SJCRH30 (cell line): ENCODE results near the gene ZBTB46. TPM values are rescaled to one million over a fixed set of nuclear protein-coding genes. Genes with fewer than 3 reads are reported as not detected.

ENCODE experiments used
- DNase-seq, 2 experiments: peaks; one replicate each; pipeline ENCODE4 v3.0.0-alpha.2; 2015 to 2020
- H3K27ac ChIP-seq: fragments of 250-450 bp; sonication (Bioruptor Pico); 2 replicates; pipeline ENCODE4 v1.5.1; 2020; ENCODE audit warnings: mild to moderate bottlenecking, moderate library complexity
- H3K27me3 ChIP-seq: fragments of 250-450 bp; sonication (Bioruptor Pico); 2 replicates; pipeline ENCODE4 v1.5.1; 2020; ENCODE audit warnings: mild to moderate bottlenecking, moderate library complexity
- H3K36me3 ChIP-seq: fragments of 250-450 bp; sonication (Bioruptor Pico); 2 replicates; pipeline ENCODE4 v1.5.1; 2020; ENCODE audit warnings: mild to moderate bottlenecking, moderate library complexity
- H3K4me1 ChIP-seq: fragments of 250-450 bp; sonication (Bioruptor Pico); 2 replicates; pipeline ENCODE4 v1.5.1; 2020; ENCODE audit warnings: mild to moderate bottlenecking, moderate library complexity
- H3K4me3 ChIP-seq: fragments of 250-450 bp; sonication (Bioruptor Pico); 2 replicates; pipeline ENCODE4 v1.5.1; 2020; ENCODE audit warnings: mild to moderate bottlenecking, moderate library complexity
- H3K9me3 ChIP-seq: fragments of 250-450 bp; sonication (Bioruptor Pico); replicated peaks from 2 replicates; pipeline ENCODE4 v1.5.1; 2020; ENCODE audit warnings: mild to moderate bottlenecking, moderate library complexity
- total RNA-seq: library from RNA; depleted of rRNA; stranded (reverse); fragments of >200 nt; shearing (Covaris generic); gene quantifications from 2 replicates; pipeline ENCODE4 v1.2.3, GENCODE V29; 2014

The ZBTB46 gene
- total RNA-seq, 1 experiment from 2014 or later: 4.0 TPM

- H3K9me3 ChIP-seq: no peaks in the 10 kb centered on the region
- peaks cover 34% of the 10 kb centered on the region for H3K4me1 ChIP-seq
- no peak overlapping the region for H3K4me3 ChIP-seq
- no peaks in the 10 kb centered on the region for H3K27me3 ChIP-seq
- DNase-seq: no peak
- no peaks in the 10 kb centered on the region for H3K36me3 ChIP-seq
- no peak overlapping the region for H3K27ac ChIP-seq
Measured at GRCh38 chr20:63850689-63851547, 19.9 kb upstream of the ZBTB46 start.

GRCh38 chr20:63848003-63848911 lies 17.2 kb upstream of the ZBTB46 start:
- Histone ChIP-seq H3K4me3 (no peak overlapping the region), H3K27ac (peak overlapping the region; percentile 11; the same call in 1 of the 2 replicates), H3K4me1 (peaks cover 22% of the 10 kb centered on the region), H3K9me3 (no peaks in the 10 kb centered on the region), H3K27me3 (no peaks in the 10 kb centered on the region), H3K36me3 (no peaks in the 10 kb centered on the region)
- DNase-seq: no peak

DNA sequence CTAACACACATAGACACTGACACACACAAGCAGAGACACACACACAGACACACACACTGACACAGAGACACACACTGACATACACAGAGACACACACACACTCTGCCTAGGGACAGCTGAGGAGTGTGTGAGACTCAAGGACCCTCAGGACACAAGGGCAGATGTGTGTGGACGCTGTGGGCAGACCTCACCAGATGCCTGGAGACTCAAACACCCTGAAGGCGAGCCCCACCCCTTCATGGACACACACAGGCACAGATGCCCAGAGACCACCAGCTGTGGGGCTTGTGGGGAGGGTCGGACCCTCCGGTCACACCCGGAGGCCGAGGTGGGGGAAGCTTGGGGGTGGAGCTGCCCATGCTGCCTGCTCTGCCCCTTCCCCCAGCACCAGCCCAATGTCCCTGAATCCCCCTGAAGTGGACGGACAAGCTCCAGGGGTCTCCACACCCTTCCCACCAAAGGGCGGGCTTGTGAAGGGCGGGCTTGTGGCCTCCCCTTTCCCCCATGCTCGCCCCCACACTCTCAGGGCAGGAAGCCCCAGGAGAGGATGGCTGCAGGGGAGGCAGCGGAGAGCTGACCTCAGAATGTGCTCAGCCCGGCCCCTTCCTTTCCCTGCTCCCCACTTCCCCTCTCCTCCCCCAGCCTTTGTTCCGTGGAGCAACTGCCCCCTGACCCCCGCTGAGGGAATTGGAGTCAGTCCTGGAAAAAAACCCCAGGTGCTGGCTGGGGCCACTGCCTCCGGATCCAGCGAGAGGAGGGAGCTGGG lies 16.4 kb upstream of the ZBTB46 start:
- DNase-seq: peak; percentile 70 to 73

GRCh38 chr20:63846888-63847236 lies 15.8 kb upstream of the ZBTB46 start:
- H3K27me3 ChIP-seq: no peaks in the 10 kb centered on the region
- H3K36me3 ChIP-seq: no peaks in the 10 kb centered on the region
- no peaks in the 10 kb centered on the region for H3K9me3 ChIP-seq
- H3K4me1 ChIP-seq: peaks cover 22% of the 10 kb centered on the region
- no peak overlapping the region for H3K4me3 ChIP-seq
- peak overlapping the region; percentile 11; the same call in 1 of the 2 replicates for H3K27ac ChIP-seq
- DNase-seq: no peak

More for the DNA sequence above, 16.4 kb upstream of the ZBTB46 start:
- peak overlapping the region; percentile 11; the same call in 1 of the 2 replicates for H3K27ac ChIP-seq
- peak overlapping the region; percentile 3; the same call in 1 of the 2 replicates for H3K4me3 ChIP-seq
- no peaks in the 10 kb centered on the region for H3K9me3 ChIP-seq
- no peaks in the 10 kb centered on the region for H3K27me3 ChIP-seq
- H3K36me3 ChIP-seq: no peaks in the 10 kb centered on the region
- H3K4me1 ChIP-seq: peaks cover 22% of the 10 kb centered on the region

DNA sequence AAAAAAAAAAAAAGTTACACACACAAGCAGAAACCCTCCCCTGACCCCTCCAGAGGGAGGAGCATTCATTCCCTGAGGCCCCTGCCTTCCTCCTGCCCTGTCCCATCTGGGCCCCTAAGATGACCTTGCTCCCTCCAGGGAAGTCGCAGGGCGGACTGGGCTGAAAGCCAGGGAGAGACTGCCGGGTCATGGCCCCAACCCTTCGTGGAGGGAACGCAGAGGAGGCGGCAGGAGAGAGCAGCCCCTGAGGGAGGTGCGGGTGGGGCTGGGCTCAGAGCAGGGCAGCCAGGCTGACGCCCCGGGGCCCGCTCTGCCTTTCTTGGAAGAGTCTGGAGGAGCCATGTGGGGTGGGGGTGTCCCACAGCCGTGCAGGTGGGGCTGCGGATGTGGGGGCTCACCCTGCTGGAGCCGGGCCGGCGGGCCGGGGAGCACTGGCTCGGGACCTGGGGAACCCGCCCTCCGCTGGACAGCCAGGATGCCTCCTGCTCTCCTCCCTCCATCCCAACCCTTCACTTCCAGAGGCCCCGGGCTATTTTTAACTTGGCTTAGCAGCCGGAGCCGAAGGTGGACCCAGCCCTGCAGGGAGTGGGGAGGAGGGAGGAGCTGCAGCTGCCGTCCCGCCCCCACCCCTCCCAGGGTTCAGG lies 15.2 kb upstream of the ZBTB46 start:
- Histone ChIP-seq H3K27ac (peak overlapping the region; percentile 57; the same call in 1 of the 2 replicates), H3K36me3 (no peaks in the 10 kb centered on the region)
- peak; percentile 92 to 93 for DNase-seq

DNA sequence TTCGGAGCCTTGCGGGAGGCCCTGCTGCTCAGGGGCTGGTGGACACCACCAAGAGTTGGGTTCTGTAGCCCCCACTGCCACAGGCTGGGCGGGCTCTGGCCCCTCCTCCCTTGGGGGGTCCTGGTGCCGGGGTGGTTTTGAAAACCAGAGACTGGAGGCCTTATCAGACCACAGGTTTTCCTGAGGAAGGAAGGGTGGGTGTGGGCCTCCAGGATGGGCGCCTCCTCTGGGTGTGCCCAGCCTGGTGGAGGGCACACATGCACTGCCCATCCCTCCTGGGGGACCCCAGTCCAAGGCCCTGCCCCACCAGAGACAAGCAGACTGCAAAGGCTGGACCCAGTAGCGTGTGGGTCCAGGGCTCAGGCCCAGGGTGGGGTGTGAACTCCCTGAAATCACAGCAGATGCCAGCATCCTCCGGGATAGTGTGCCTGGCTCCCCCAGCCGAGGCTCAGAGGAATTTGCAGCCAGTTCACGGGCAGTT lies 13.5 kb upstream of the ZBTB46 start:
- Histone ChIP-seq H3K27me3 (no peaks in the 10 kb centered on the region), H3K4me3 (no peak overlapping the region)

More for the DNA sequence above, 15.2 kb upstream of the ZBTB46 start:
- peak overlapping the region; percentile 49 for H3K4me3 ChIP-seq
- no peaks in the 10 kb centered on the region for H3K27me3 ChIP-seq
- H3K9me3 ChIP-seq: no peaks in the 10 kb centered on the region
- H3K4me1 ChIP-seq: peaks cover 22% of the 10 kb centered on the region

DNA sequence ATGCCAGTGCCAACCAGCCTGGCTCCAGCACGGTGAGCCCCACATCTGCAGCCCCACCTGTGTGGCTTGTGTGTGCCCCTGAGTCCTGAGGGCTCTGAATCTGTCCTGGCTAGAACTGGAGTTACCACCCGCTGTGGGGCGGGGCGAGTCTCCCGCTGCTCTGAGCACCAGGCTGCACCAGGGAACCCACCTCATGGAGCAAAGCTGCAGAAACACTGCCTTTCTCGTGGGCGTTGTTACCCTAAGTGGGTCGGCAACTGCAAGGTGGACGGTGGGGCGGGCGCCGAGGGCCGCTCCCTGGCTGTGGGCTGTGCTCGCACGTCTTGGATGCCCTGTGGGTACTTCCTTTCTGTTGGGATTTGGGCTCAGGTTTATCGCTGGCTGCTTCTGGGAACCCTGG lies 12.7 kb upstream of the ZBTB46 start:
- no peaks in the 10 kb centered on the region for H3K9me3 ChIP-seq
- peaks cover 22% of the 10 kb centered on the region for H3K4me1 ChIP-seq
- H3K27ac ChIP-seq: no peak overlapping the region
- no peak for DNase-seq
- H3K27me3 ChIP-seq: no peaks in the 10 kb centered on the region
- no peak overlapping the region for H3K4me3 ChIP-seq
- no peaks in the 10 kb centered on the region for H3K36me3 ChIP-seq

More for the DNA sequence above, 13.5 kb upstream of the ZBTB46 start:
- no peak for DNase-seq
- Histone ChIP-seq H3K9me3 (no peaks in the 10 kb centered on the region), H3K27ac (no peak overlapping the region), H3K36me3 (no peaks in the 10 kb centered on the region), H3K4me1 (peaks cover 22% of the 10 kb centered on the region)

DNA sequence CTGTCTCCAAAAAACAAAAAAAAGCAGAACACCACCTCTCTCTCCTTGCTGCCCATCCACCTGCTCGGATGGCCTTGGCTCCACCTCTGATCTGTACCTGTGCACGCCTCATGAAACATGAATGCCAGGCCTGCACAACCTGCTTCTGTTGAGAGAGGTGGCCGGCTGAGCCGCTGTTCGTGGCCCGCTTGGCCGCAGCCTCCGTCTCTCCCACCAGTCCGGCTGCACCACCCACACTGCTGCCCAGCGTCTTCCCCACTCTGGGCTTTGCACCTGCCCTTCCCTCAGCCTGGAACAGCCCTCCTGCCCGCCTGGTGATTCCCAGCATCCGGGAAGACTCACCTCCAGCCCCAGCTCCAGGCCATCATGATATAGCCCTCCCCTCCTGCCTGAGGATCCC lies 12.2 kb upstream of the ZBTB46 start:
- Histone ChIP-seq H3K9me3 (no peaks in the 10 kb centered on the region), H3K4me1 (peaks cover 21% of the 10 kb centered on the region), H3K36me3 (no peaks in the 10 kb centered on the region), H3K27ac (no peak overlapping the region), H3K4me3 (no peak overlapping the region), H3K27me3 (no peaks in the 10 kb centered on the region)
- no peak for DNase-seq

DNA sequence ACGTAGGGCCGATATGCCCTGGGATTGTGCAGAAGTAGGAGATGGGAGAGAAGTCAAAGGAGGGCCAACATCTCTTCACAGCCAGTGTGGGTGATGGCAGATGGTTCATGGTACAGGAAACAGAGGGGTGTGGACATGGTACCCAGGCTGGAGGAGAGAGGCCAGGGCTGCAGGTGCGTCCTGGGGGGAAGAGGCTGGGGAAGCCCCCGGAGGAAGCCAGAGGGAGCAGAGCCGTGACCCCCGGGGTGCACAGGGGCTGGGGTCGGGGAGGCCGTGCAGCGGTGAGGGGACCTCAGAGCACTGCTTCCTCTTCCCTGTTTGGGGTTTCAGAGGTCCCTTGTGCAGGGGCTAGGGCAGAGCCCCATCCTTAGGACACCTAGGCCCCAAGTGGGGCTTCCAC lies 11.2 kb upstream of the ZBTB46 start:
- no peak for DNase-seq
- Histone ChIP-seq H3K27ac (no peak overlapping the region), H3K27me3 (no peaks in the 10 kb centered on the region), H3K36me3 (no peaks in the 10 kb centered on the region), H3K4me1 (peaks cover 16% of the 10 kb centered on the region), H3K4me3 (no peak overlapping the region), H3K9me3 (no peaks in the 10 kb centered on the region)

DNA sequence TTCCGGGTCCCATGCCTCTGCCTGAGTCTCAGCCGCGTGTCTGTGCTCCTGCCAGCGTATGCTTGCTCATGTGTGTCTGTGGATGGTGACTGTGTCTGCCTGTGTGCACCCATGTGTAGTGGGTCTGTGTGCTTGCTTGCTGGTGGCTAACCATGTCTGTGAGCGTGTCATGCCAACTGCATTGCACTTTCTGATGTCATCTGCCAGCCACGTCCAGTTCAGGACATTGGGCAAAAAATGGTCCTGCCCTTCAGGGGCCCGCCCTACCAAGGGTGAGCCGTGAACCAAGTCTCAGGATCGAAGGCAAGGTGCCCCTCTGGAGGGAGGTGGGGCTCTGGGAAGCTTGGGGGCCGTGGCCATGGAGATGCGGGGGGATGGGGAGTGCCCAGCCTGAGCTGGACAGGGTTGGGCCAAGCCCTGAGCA lies 9.4 kb upstream of the ZBTB46 start:
- DNase-seq: no peak
- no peak overlapping the region for H3K27ac ChIP-seq
- peaks cover 15% of the 10 kb centered on the region for H3K4me1 ChIP-seq
- no peak overlapping the region for H3K4me3 ChIP-seq
- H3K27me3 ChIP-seq: no peaks in the 10 kb centered on the region
- H3K9me3 ChIP-seq: no peaks in the 10 kb centered on the region
- no peaks in the 10 kb centered on the region for H3K36me3 ChIP-seq

GRCh38 chr20:63839620-63840019 lies 8.6 kb upstream of the ZBTB46 start:
- Histone ChIP-seq H3K27ac (no peak overlapping the region), H3K4me3 (no peak overlapping the region), H3K27me3 (no peaks in the 10 kb centered on the region), H3K36me3 (no peaks in the 10 kb centered on the region), H3K4me1 (peaks cover 18% of the 10 kb centered on the region), H3K9me3 (no peaks in the 10 kb centered on the region)
- DNase-seq: no peak

DNA sequence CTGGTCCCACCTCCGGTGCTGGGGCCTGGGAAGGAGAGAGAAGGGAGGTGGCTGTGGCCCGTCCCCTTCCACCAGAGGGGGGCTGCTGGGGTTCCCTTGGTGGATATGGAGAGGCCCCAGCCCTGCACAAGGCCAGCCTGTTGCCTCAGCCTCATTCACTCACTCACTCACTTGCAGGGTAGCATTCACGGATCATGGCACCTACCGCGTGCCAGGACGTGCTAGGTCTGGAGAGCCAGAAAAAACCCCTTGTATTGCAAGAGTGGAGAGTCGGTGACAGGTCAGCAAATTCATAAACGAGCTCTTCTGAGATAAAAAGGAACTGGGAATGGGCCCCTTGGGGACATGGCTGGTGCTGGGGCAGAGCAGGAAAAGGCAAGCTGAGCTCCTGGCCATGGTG lies 6.4 kb upstream of the ZBTB46 start:
- no peak overlapping the region for H3K27ac ChIP-seq
- H3K4me1 ChIP-seq: peaks cover 36% of the 10 kb centered on the region
- no peaks in the 10 kb centered on the region for H3K36me3 ChIP-seq
- no peak for DNase-seq
- H3K27me3 ChIP-seq: no peaks in the 10 kb centered on the region
- H3K4me3 ChIP-seq: no peak overlapping the region
- no peaks in the 10 kb centered on the region for H3K9me3 ChIP-seq

DNA sequence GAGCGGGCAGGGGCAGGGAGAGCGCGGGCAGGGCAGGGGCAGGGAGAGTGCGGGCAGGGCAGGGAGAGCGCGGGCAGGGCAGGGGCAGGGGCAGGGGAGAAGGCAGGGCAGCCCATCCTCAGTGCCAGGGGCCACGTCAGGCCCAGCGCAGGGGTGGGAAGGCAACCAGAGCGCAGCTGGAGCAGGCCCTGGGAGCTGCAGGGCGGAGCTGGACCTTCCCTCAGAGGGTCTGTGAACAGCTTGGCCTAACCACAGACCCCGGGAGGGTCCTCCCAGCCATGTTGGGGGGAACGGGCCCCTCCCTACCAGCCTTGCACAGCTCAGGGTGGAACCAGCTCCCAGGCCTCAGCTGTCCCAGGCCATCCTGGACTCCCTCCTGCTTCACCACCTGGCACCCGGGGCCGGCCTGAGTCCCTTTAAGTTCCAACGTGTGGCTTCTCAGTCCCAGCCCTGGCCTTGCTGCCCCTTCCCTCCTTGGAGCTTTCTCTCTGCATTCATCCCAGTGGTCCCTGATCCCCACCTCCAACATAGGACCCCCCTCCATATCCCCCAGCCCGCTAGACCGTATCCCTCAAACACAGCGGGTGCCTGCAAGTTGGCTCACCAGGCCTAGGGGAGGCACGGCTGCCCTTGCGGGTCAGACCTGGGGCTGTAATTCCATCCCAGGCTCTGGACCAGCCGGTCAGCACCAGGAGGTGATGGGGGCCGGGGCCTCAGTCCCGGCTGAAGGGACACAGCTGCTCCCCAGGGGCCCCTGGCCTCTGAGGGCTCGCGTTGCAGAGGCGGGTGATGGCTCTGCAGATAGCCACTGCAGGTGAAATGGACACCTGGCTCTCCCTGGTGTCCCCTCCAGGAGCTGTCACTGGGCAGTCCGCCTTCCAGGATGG lies 5.6 kb upstream of the ZBTB46 start:
- H3K36me3 ChIP-seq: no peaks in the 10 kb centered on the region
- DNase-seq: peak; percentile 97
- H3K4me3 ChIP-seq: no peak overlapping the region
- peaks cover 36% of the 10 kb centered on the region for H3K4me1 ChIP-seq
- H3K27ac ChIP-seq: peak overlapping the region; percentile 8; the same call in 1 of the 2 replicates
- no peaks in the 10 kb centered on the region for H3K9me3 ChIP-seq
- no peaks in the 10 kb centered on the region for H3K27me3 ChIP-seq
